SKM-1 (cell line): ENCODE measurements around the gene ABHD8.

Experiments used
- DNase-seq: peaks from one replicate; lab custom pipeline; 2025; ENCODE audit not compliant: unreplicated experiment; lab: John Stamatoyannopoulos, UW

The ABHD8 gene

GRCh38 chr19:17323300-17323963 is 20.2 kb upstream of the ABHD8 start:
- DNase-seq: no peak

GRCh38 chr19:17322854-17323253 is 19.6 kb upstream of the ABHD8 start:
- DNase-seq: no peak

GRCh38 chr19:17321655-17322489 is 18.6 kb upstream of the ABHD8 start:
- DNase-seq: no peak

GRCh38 chr19:17320435-17320834 is 17.2 kb upstream of the ABHD8 start:
- no peak for DNase-seq

GRCh38 chr19:17319473-17320238 is 16.4 kb upstream of the ABHD8 start:
- DNase-seq: no peak

- DNase-seq: no peak
Measured at GRCh38 chr19:17318966-17319365, 15.7 kb upstream of the ABHD8 start.

GRCh38 chr19:17314007-17314593 is 10.9 kb upstream of the ABHD8 start:
- no peak for DNase-seq

- no peak for DNase-seq
Measured at GRCh38 chr19:17312189-17313113, 9.2 kb upstream of the ABHD8 start.

GRCh38 chr19:17311455-17312188 is 8.4 kb upstream of the ABHD8 start:
- DNase-seq: no peak

GRCh38 chr19:17309965-17310461 is 6.8 kb upstream of the ABHD8 start:
- no peak for DNase-seq

- peak; percentile 99 for DNase-seq
Measured at GRCh38 chr19:17309198-17309964, 6.2 kb upstream of the ABHD8 start, which contains the start of gene DDA1. TSS of gene DDA1 (plus strand) at chr19:17309563. CDS start at chr19:17309655, 92 bp downstream.

- DNase-seq: no peak
Measured at GRCh38 chr19:17307876-17308377, 4.7 kb upstream of the ABHD8 start.

GRCh38 chr19:17306285-17306714 is 3.1 kb upstream of the ABHD8 start:
- DNase-seq: no peak

- DNase-seq: peak; percentile 99
Measured at GRCh38 chr19:17305517-17306284, 2.5 kb upstream of the ABHD8 start, which contains the start of gene MRPL34. TSS of gene MRPL34 (plus strand) at chr19:17305872. CDS start at chr19:17305893, 21 bp downstream.

GRCh38 chr19:17305216-17305516 is 1.9 kb upstream of the ABHD8 start:
- no peak for DNase-seq

- no peak for DNase-seq
Measured at GRCh38 chr19:17304386-17305215, 1.4 kb upstream of the ABHD8 start.

- DNase-seq: no peak
Measured at GRCh38 chr19:17303940-17304267, 679 bp upstream of the ABHD8 start.
